Mucosa of stomach (tissue), 1 donor: Measurements from ENCODE around the gene KLHL13.

ENCODE experiments used
- H3K27me3 ChIP-seq: one replicate; pipeline ENCODE4 v1.7.0; 2013; ENCODE audit warnings: mild to moderate bottlenecking, low read length; ENCODE audit not compliant: control insufficient read depth, insufficient read depth
- H3K36me3 ChIP-seq: one replicate; pipeline ENCODE4 v1.7.0; 2013; ENCODE audit warnings: low read length; ENCODE audit not compliant: control insufficient read depth, insufficient read depth
- H3K4me1 ChIP-seq: one replicate; pipeline ENCODE4 v1.7.0; 2013; ENCODE audit warnings: mild to moderate bottlenecking, low read length; ENCODE audit not compliant: control insufficient read depth, insufficient read depth
- H3K4me3 ChIP-seq: one replicate; pipeline ENCODE4 v1.7.0; 2013; ENCODE audit warnings: low read length
- H3K9ac ChIP-seq: one replicate; pipeline ENCODE4 v1.7.0; 2013; ENCODE audit warnings: mild to moderate bottlenecking, low read length, moderate library complexity
- H3K9me3 ChIP-seq: one replicate; pipeline ENCODE4 v1.7.0; 2013; ENCODE audit warnings: mild to moderate bottlenecking, low read length, moderate library complexity; ENCODE audit not compliant: control insufficient read depth
- donor health status: Pancreatic carcinoma.

The KLHL13 gene

DNA sequence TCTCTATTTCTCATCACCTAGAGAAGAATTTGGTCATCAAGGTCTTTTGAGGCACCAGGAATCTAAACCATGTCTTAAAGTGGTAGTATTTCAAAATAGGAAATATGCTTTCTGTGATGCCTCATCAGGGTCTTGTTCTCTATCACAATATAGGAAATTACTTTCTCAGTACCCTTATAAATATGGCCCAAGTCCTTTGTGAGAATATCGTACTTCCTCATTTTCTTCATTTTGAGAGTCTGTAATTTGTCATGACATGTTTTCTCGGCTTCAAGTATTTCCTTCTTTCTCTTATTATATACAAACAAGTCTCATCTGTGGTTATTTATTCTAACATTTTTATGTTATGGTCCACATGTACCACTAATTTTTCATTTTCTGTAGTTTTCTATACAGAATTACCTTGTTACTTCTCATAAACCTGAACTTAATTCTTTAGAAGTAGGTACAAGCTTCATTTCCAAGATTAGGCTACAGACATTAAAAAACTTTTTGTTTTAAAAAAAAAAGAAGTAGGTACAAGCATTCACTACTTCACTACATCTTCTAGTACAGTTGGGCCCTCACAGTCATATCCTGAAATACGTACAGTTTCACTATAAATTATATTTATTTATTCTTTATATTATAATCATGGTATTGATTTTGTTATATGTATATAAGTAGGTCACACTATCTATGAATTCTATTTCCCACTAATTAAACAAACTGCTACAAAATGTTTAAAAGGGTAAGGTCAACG lies 54.4 kb downstream of the KLHL13 start:
- H3K9ac ChIP-seq: no peak overlapping the region
- no peak overlapping the region for H3K4me3 ChIP-seq
- H3K36me3 ChIP-seq: no peaks in the 10 kb centered on the region
- H3K27me3 ChIP-seq: no peaks in the 10 kb centered on the region
- H3K9me3 ChIP-seq: no peaks in the 10 kb centered on the region
- H3K4me1 ChIP-seq: no peaks in the 10 kb centered on the region

GRCh38 chrX:118058924-118059323 lies 57.7 kb downstream of the KLHL13 start:
- Histone ChIP-seq H3K27me3 (no peaks in the 10 kb centered on the region), H3K4me1 (no peaks in the 10 kb centered on the region), H3K36me3 (no peaks in the 10 kb centered on the region), H3K9ac (no peak overlapping the region), H3K4me3 (no peak overlapping the region), H3K9me3 (no peaks in the 10 kb centered on the region)

DNA sequence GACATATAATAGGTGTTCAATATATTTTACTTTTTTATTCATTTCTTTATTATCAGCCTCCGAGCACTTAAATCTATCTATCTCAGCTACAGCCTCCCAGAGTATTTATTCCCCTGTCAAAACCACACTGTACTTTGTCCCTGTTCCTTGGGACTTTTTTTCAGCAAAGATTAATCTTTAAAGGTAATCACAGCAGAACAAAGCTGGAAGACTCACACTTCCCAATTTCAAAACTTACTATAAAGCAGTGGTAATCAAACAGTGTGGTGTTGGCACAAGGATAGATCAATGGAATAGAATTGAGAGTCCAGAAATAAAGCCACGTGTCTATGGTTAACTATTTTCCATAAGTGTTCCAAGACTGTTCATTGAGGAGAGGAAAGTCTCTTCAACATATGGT lies 59.7 kb downstream of the KLHL13 start:
- no peaks in the 10 kb centered on the region for H3K36me3 ChIP-seq
- no peaks in the 10 kb centered on the region for H3K4me1 ChIP-seq
- H3K27me3 ChIP-seq: no peaks in the 10 kb centered on the region
- H3K9me3 ChIP-seq: no peaks in the 10 kb centered on the region
- no peak overlapping the region for H3K4me3 ChIP-seq
- no peak overlapping the region for H3K9ac ChIP-seq

GRCh38 chrX:118049713-118050112 lies 66.9 kb downstream of the KLHL13 start:
- no peak overlapping the region for H3K9ac ChIP-seq
- H3K4me1 ChIP-seq: no peaks in the 10 kb centered on the region
- H3K36me3 ChIP-seq: no peaks in the 10 kb centered on the region
- H3K4me3 ChIP-seq: no peak overlapping the region
- no peaks in the 10 kb centered on the region for H3K27me3 ChIP-seq
- no peaks in the 10 kb centered on the region for H3K9me3 ChIP-seq

DNA sequence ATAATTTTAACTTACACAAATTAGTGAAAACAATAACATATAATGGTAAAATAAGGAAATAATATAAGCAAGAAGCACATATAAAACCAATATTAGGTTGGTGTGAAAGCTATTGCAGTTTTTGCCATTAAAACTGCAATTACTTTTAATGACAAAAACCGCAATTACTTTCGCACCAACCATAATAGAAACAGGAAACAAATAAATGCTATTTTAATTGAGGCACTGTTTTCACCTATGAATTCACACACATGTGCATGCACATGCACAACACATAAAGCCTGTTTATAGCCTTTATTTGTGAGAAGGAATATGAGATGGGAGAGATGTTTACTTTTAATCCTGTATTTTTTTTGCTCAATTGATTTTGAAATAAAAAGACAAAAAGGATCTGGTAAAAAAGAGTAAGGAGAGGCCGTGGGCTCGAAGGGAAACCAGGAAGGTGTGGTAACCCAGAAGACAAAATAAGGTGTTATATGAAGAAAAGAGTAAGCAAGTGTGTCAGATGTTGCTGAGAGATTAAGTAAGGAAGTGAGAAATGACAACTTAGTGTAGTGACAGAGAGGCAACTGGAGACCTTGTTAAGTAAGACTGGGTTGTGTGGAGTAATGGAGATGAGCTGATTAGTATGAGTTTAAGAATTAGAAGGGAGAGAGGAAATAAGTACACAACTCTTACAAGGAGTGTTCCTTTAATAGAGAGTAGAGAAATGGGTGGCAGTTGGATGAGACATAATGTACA lies 69.0 kb downstream of the KLHL13 start:
- H3K9ac ChIP-seq: no peak overlapping the region
- no peak overlapping the region for H3K4me3 ChIP-seq
- no peaks in the 10 kb centered on the region for H3K4me1 ChIP-seq
- H3K36me3 ChIP-seq: no peaks in the 10 kb centered on the region
- no peaks in the 10 kb centered on the region for H3K9me3 ChIP-seq
- H3K27me3 ChIP-seq: no peaks in the 10 kb centered on the region

- Histone ChIP-seq H3K27me3 (no peaks in the 10 kb centered on the region), H3K4me3 (no peak overlapping the region), H3K9me3 (no peaks in the 10 kb centered on the region), H3K36me3 (no peaks in the 10 kb centered on the region), H3K9ac (no peak overlapping the region), H3K4me1 (no peaks in the 10 kb centered on the region)
Measured at GRCh38 chrX:118039591-118039990, 77.0 kb downstream of the KLHL13 start.

DNA sequence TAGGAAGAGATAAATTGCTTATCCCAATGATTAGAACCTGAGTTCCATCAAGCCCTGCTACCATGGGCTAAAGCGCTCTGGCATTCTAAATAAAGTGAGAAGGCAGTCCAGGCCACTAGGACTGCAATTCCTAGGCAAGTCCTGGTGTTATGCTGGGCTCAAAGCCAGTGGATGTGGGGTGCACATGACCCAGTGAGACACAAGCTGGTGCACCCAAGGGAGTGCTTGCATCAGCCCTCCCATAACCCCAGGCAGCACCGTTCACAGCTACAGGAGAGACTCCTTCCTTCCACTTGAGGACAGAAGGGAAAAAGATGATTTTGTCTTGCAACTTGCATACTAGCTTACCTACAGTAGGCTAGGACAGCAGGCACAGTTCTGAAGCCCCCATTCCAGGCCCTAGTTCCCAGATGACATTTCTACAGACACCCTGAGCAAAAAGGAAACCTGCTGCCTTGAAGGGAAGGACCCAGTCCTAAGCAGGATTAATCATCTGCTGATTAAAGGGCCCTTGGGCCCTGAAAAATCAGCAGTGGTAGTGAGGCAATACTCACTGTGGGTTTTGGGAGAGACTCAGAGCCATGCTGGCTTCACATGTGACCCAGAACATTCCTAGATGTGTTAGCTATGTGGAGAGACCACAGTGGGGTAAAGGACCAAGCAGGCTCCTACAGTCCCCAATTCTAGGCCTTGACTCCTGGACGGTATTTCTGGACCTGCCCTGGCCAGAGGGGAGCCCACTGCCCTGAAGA lies 77.8 kb downstream of the KLHL13 start:
- H3K4me1 ChIP-seq: no peaks in the 10 kb centered on the region
- no peak overlapping the region for H3K9ac ChIP-seq
- H3K4me3 ChIP-seq: no peak overlapping the region
- no peaks in the 10 kb centered on the region for H3K36me3 ChIP-seq
- no peaks in the 10 kb centered on the region for H3K9me3 ChIP-seq
- H3K27me3 ChIP-seq: no peaks in the 10 kb centered on the region

GRCh38 chrX:118026631-118027030 lies 90.0 kb downstream of the KLHL13 start:
- Histone ChIP-seq H3K4me3 (no peak overlapping the region), H3K36me3 (no peaks in the 10 kb centered on the region), H3K27me3 (no peaks in the 10 kb centered on the region), H3K9me3 (no peaks in the 10 kb centered on the region), H3K4me1 (no peaks in the 10 kb centered on the region), H3K9ac (no peak overlapping the region)

DNA sequence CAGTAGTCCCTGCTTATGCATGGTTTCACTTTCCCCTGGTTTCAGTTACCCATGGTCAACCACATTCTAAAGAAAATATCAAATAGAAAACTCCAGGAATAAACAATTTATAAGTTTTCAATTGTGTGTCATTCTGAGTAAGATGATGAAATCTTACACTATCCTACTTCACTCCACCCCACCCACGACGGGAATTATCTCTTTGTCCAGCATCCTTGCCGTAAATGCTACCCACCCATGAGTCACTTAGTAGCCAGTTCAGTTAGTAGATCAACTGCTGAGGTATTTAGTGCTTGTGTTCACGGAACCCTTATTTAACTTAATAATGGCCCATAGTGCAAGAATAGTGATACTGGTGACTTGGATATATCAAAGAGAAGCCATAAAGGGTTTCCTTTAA lies 91.4 kb downstream of the KLHL13 start:
- H3K36me3 ChIP-seq: no peaks in the 10 kb centered on the region
- no peak overlapping the region for H3K4me3 ChIP-seq
- H3K9ac ChIP-seq: no peak overlapping the region
- H3K27me3 ChIP-seq: no peaks in the 10 kb centered on the region
- H3K9me3 ChIP-seq: no peaks in the 10 kb centered on the region
- H3K4me1 ChIP-seq: no peaks in the 10 kb centered on the region

DNA sequence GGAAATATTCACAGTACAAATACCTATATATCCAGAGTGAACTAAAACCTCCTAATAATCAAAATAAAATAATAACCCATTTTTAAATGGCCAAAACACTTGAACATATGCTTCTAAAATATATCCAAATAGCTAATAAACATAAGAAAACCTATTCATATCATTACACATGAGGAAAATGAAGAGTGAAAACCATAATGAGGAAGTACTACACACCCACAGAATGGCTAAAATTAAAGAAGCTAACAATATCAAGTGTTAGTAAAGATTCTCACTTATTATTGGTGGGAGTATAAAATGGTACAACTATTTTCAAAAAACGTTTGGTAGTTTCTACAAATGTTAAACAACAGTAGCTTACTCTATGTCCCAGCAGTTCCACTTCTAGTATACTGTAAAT lies 92.1 kb downstream of the KLHL13 start:
- Histone ChIP-seq H3K4me1 (no peaks in the 10 kb centered on the region), H3K9me3 (no peaks in the 10 kb centered on the region), H3K27me3 (no peaks in the 10 kb centered on the region), H3K36me3 (no peaks in the 10 kb centered on the region), H3K4me3 (no peak overlapping the region), H3K9ac (no peak overlapping the region)

DNA sequence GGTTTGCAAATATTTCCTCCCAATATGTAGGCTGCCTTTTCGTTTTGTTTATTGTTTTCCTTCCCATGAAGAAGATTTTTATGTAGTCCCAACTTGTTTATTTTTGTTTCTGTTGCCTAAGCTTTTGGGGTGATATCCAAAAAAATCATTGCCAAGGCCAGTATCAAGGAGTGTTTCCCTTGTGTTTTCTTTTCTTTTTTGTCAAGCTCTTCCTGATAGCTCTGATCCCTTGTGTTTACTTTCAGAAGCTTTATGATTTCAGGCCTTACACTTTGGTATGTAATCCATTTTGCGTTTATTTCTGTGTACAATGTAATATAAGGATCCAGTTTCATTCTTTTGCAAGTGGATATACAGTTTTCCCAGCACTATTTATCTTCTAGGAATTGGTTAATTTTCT lies 93.9 kb downstream of the KLHL13 start:
- no peaks in the 10 kb centered on the region for H3K27me3 ChIP-seq
- H3K4me3 ChIP-seq: no peak overlapping the region
- no peaks in the 10 kb centered on the region for H3K4me1 ChIP-seq
- H3K36me3 ChIP-seq: no peaks in the 10 kb centered on the region
- H3K9ac ChIP-seq: no peak overlapping the region
- no peaks in the 10 kb centered on the region for H3K9me3 ChIP-seq

DNA sequence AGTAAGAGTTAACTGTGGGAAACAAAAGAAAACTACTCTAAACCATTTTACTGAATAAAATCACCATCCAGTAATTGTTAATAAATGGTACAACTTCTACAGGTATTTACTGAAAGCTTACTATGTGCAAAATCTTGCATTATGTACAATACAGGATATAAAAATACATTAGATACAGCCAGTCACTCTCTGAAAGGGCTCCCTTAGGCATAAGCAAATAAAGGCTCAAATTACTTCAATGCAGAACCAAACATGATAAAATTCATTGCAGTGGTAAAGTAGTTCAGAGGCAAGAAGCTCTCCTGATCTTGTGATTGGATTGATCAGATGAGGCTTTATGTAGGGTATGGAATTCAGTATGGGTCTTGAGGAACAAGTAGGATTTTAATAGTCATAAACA lies 100.2 kb downstream of the KLHL13 start:
- no peaks in the 10 kb centered on the region for H3K27me3 ChIP-seq
- no peaks in the 10 kb centered on the region for H3K9me3 ChIP-seq
- no peak overlapping the region for H3K4me3 ChIP-seq
- H3K36me3 ChIP-seq: no peaks in the 10 kb centered on the region
- no peak overlapping the region for H3K9ac ChIP-seq
- no peaks in the 10 kb centered on the region for H3K4me1 ChIP-seq
